GM12892 (cell line): ENCODE results near the gene BAZ2B.

Experiments
- POLR2A ChIP-seq: IDR thresholded peaks from 2 replicates; pipeline ENCODE4 v1.6.1; 2011; ENCODE audit warnings: low read depth, low read length, control low read depth
- POLR2AphosphoS5 ChIP-seq: IDR thresholded peaks from 2 replicates; pipeline ENCODE4 v1.6.1; 2011; ENCODE audit warnings: low read depth, low read length, control low read depth
- TAF1 ChIP-seq: IDR thresholded peaks from 2 replicates; pipeline ENCODE4 v1.6.1; 2011; ENCODE audit warnings: low read depth, mild to moderate bottlenecking, control low read depth, low read length, borderline replicate concordance

- TF ChIP-seq POLR2AphosphoS5 (no peak), POLR2A (no peak), TAF1 (no peak)
These were observed 319.2 kb downstream of the BAZ2B start for GRCh38 chr2:159297042-159297707.
